K562 (cell line): ENCODE measurements around the gene PLD1. TPM values are rescaled to one million over a fixed set of nuclear protein-coding genes. Genes with fewer than 3 reads are reported as not detected.
A peak's percentile ranks its signal among the peaks of the same experiment; 100 is the strongest.

Experiments used
- HMG20A ChIP-seq: fragments of 450-650 bp; formaldehyde crosslinking; conservative IDR thresholded peaks from 2 replicates; pipeline ENCODE4 v1.4.0; 2020; ENCODE audit warnings: mild to moderate bottlenecking, mixed read lengths
- IRF2 ChIP-seq: sonication (generic); formaldehyde crosslinking; IDR thresholded peaks from 2 replicates; pipeline ENCODE4 v1.8.1; 2022; ENCODE audit warnings: mild to moderate bottlenecking, missing genetic modification reagents
- KDM5B ChIP-seq: fragments of 200-600 bp; sonication (generic); IDR thresholded peaks from 2 replicates; pipeline ENCODE4 v1.6.1; 2012; ENCODE audit warnings: low read depth, mild to moderate bottlenecking, moderate library complexity, low read length, control low read depth, inconsistent platforms; ENCODE audit not compliant: insufficient replicate concordance
- LEF1 ChIP-seq: fragments of 450-650 bp; IDR thresholded peaks from 2 replicates; pipeline ENCODE4 v1.6.1; 2016; ENCODE audit warnings: mild to moderate bottlenecking
- MAFK ChIP-seq: IDR thresholded peaks from 2 replicates; pipeline ENCODE4 v1.6.1; 2011; ENCODE audit warnings: low read length, improper control_type of control experiment
- MIER1 ChIP-seq: fragments of 450-650 bp; IDR thresholded peaks from 2 replicates; pipeline ENCODE4 v1.6.1; 2016; ENCODE audit warnings: antibody characterized with exemption, mild to moderate bottlenecking, low read depth
- NFIX ChIP-seq: fragments of 250-450 bp; sonication (Bioruptor Pico); IDR thresholded peaks from 2 replicates; pipeline ENCODE4 v1.4.0; 2020; ENCODE audit warnings: low read depth, mild to moderate bottlenecking, moderate library complexity
- PCBP2 ChIP-seq: fragments of 200-400 bp; formaldehyde crosslinking; IDR thresholded peaks from 2 replicates; pipeline ENCODE4 v1.6.1; 2018; ENCODE audit warnings: low read length, low read depth, mild to moderate bottlenecking, moderate library complexity; ENCODE audit not compliant: poor library complexity, severe bottlenecking
- SRSF3 ChIP-seq: fragments of 200-400 bp; formaldehyde crosslinking; IDR thresholded peaks from 2 replicates; pipeline ENCODE4 v1.6.1; 2016; ENCODE audit warnings: mild to moderate bottlenecking, low read length, moderate library complexity; ENCODE audit not compliant: insufficient read depth
- U2AF1 ChIP-seq: fragments of 200-400 bp; formaldehyde crosslinking; optimal IDR thresholded peaks from 2 replicates; pipeline ENCODE3; 2017; ENCODE audit warnings: mild to moderate bottlenecking, low read depth, low read length, moderate library complexity
- ZNF239 ChIP-seq: fragments of 250-450 bp; sonication (Bioruptor Pico); IDR thresholded peaks from 2 replicates; pipeline ENCODE4 v1.4.0; 2020; ENCODE audit warnings: mild to moderate bottlenecking
- ZNF282 ChIP-seq: sonication (generic); formaldehyde crosslinking; IDR thresholded peaks from 2 replicates; pipeline ENCODE4 v1.8.1; 2023; ENCODE audit warnings: missing genetic modification reagents
- polyA plus RNA-seq, 8 experiments: library from polyadenylated mRNA; depleted of rRNA in 4 of 8; stranded (reverse) in 5 of 8; unstranded in 3 of 8; fragments of >200 nt; fragmentation: Nextera tagmentation in 2 of 8; fragmentation: Illumina TruSeq in 1 of 8; extraction: Ambion mirVana in 2 of 8; extraction: Trizol in 1 of 8; gene quantifications; 2 replicates each; pipeline versions ENCODE4 v1.2.1 to v1.2.3, GENCODE V29; 2011 to 2014; ENCODE audit warnings: inconsistent platforms in 1 of 8, missing spikeins in 1 of 8
- total RNA-seq, 7 experiments: library from RNA; depleted of rRNA in 6 of 7; stranded (reverse); fragments of >200 nt in 6 of 7; fragmentation: Illumina TruSeq in 2 of 7; extraction: Trizol in 2 of 7; gene quantifications; 2 replicates each; pipeline versions ENCODE4 v1.2.1 to v1.2.3, GENCODE V29; 2011 to 2021; ENCODE audit warnings: low replicate concordance in 1 of 7
- TF ChIP-seq, protein P1 (sequence below), 2 experiments: IDR thresholded peaks; 2 replicates each; pipeline ENCODE4 v1.6.1; 2011; ENCODE audit warnings: borderline replicate concordance in 1 of 2, control low read depth in 1 of 2, low read depth in 1 of 2, low read length in 1 of 2, mild to moderate bottlenecking in 1 of 2, mixed read lengths in 1 of 2, moderate library complexity in 1 of 2; ENCODE audit not compliant: insufficient read depth in 1 of 2, insufficient read length in 1 of 2, poor library complexity in 1 of 2, severe bottlenecking in 1 of 2; ENCODE audit errors: extremely low read depth in 1 of 2
- TF ChIP-seq, protein P2 (sequence below): IDR thresholded peaks from 2 replicates; pipeline ENCODE4 v1.6.1; 2011; ENCODE audit not compliant: insufficient read length; ENCODE audit errors: extremely low read depth
- TF ChIP-seq, protein P3 (sequence below): fragments of 450-650 bp; IDR thresholded peaks from 2 replicates; pipeline ENCODE4 v1.6.1; 2018; ENCODE audit warnings: mild to moderate bottlenecking, low read depth; ENCODE audit not compliant: partially characterized antibody
- TF ChIP-seq, protein P4 (sequence below): fragments of 250-450 bp; sonication (Bioruptor Pico); IDR thresholded peaks from 2 replicates; pipeline ENCODE4 v1.4.0; 2020; ENCODE audit warnings: mild to moderate bottlenecking, moderate library complexity

PLD1 gene
- total and polyA plus RNA-seq, 9 of the 15 experiments (the other 6 are each of a cell fraction or from before 2014, with no cell fraction given) = 8.4 to 26.1 (median 18.6) TPM

DNA sequence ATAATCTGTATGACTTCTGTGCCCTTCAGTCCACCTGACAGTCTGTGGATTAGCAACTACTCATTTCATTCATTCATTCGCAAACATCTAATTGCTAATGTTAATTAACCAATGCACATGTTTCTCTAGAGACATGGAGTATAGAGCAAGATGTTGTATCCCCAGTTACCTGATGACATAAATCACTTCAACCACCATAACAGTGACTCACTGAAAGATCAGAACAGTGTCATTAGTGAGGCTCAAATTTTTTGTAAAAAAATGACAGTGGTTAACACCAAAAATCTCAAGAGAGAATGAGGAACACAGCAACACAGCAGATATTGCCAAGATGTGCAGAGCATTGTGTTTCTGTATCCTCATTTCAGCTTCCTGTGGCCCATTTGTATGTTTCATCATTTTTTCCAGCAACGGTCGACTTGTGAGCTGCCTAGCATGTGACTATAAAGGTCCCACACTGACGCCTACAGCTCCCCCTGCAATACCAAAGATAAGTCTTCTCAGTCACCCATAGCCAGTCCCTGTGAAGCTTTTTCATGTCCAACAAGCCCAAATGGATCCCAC is 3.7 kb upstream of the PLD1 start (continued):
- TF ChIP-seq, protein P1, sequence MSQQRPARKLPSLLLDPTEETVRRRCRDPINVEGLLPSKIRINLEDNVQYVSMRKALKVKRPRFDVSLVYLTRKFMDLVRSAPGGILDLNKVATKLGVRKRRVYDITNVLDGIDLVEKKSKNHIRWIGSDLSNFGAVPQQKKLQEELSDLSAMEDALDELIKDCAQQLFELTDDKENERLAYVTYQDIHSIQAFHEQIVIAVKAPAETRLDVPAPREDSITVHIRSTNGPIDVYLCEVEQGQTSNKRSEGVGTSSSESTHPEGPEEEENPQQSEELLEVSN (IDR thresholded peaks at IDR 0.05; ENCODE audit: borderline replicate concordance in 1 of 2, extremely low read depth in 1 of 2, insufficient read depth in 1 of 2, insufficient read length in 1 of 2, low read depth in 1 of 2, low read length in 1 of 2, poor library complexity in 1 of 2, severe bottlenecking in 1 of 2) = peak; percentile 28 to 62
- TF ChIP-seq ZNF239 (peak; percentile 62), MAFK (peak; percentile 11; the same call in 1 of the 2 replicates), PCBP2 (no peak), SRSF3 (no peak), U2AF1 (no peak), LEF1 (peak; percentile 70; the same call in 1 of the 2 replicates), IRF2 (CRISPR knock-in tag) (no peak), MIER1 (no peak), HMG20A (no peak), NFIX (no peak), ZNF282 (CRISPR knock-in tag) (no peak), KDM5B (no peak)
- TF ChIP-seq, protein P2, sequence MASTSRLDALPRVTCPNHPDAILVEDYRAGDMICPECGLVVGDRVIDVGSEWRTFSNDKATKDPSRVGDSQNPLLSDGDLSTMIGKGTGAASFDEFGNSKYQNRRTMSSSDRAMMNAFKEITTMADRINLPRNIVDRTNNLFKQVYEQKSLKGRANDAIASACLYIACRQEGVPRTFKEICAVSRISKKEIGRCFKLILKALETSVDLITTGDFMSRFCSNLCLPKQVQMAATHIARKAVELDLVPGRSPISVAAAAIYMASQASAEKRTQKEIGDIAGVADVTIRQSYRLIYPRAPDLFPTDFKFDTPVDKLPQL = no peak
- TF ChIP-seq, protein P3, sequence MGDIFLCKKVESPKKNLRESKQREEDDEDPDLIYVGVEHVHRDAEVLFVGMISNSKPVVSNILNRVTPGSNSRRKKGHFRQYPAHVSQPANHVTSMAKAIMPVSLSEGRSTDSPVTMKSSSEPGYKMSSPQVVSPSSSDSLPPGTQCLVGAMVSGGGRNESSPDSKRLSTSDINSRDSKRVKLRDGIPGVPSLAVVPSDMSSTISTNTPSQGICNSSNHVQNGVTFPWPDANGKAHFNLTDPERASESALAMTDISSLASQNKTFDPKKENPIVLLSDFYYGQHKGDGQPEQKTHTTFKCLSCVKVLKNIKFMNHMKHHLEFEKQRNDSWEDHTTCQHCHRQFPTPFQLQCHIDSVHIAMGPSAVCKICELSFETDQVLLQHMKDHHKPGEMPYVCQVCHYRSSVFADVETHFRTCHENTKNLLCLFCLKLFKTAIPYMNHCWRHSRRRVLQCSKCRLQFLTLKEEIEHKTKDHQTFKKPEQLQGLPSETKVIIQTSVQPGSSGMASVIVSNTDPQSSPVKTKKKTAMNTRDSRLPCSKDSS = no peak
- TF ChIP-seq, protein P4, sequence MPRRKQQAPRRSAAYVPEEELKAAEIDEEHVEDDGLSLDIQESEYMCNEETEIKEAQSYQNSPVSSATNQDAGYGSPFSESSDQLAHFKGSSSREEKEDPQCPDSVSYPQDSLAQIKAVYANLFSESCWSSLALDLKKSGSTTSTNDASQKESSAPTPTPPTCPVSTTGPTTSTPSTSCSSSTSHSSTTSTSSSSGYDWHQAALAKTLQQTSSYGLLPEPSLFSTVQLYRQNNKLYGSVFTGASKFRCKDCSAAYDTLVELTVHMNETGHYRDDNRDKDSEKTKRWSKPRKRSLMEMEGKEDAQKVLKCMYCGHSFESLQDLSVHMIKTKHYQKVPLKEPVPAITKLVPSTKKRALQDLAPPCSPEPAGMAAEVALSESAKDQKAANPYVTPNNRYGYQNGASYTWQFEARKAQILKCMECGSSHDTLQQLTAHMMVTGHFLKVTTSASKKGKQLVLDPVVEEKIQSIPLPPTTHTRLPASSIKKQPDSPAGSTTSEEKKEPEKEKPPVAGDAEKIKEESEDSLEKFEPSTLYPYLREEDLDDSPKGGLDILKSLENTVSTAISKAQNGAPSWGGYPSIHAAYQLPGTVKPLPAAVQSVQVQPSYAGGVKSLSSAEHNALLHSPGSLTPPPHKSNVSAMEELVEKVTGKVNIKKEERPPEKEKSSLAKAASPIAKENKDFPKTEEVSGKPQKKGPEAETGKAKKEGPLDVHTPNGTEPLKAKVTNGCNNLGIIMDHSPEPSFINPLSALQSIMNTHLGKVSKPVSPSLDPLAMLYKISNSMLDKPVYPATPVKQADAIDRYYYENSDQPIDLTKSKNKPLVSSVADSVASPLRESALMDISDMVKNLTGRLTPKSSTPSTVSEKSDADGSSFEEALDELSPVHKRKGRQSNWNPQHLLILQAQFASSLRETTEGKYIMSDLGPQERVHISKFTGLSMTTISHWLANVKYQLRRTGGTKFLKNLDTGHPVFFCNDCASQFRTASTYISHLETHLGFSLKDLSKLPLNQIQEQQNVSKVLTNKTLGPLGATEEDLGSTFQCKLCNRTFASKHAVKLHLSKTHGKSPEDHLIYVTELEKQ = no peak
